ENCODE results near the gene TGM2.

Gene TGM2

DNA sequence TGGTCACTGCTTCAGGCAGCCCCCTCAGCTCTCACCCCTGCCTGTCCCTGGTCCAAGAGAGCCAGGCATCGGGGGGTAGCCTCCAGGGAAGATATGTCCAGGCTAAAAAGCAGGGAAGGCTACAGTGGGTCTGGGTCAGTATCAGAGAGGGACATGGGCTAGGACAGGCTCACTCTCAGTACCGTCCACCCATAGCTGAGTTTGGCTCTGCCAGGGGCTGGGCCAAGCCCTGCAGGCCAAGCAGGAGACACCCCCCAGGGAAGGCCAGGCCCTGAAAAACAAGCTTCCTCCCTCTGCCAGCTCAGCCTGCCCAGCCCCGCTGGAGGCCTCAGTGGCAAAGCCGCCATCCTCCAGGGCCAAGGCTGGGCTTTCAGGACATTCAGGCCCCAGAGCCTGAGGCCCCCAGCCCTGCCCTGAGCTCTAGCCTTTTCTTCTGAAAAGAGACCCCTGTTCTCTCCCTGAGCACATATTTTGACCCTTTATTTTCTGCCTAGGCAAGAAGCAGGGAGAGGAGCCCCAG, 28.6 kb upstream of the TGM2 start:
- no peak overlapping the region for H3K27ac ChIP-seq (ENCODE audit: low read length)
- no peaks in the 10 kb centered on the region for H4K20me1 ChIP-seq (ENCODE audit: insufficient read depth, low read length)
- H2AFZ ChIP-seq (ENCODE audit: low read depth, low read length): no peak overlapping the region
- TF ChIP-seq, protein P1, sequence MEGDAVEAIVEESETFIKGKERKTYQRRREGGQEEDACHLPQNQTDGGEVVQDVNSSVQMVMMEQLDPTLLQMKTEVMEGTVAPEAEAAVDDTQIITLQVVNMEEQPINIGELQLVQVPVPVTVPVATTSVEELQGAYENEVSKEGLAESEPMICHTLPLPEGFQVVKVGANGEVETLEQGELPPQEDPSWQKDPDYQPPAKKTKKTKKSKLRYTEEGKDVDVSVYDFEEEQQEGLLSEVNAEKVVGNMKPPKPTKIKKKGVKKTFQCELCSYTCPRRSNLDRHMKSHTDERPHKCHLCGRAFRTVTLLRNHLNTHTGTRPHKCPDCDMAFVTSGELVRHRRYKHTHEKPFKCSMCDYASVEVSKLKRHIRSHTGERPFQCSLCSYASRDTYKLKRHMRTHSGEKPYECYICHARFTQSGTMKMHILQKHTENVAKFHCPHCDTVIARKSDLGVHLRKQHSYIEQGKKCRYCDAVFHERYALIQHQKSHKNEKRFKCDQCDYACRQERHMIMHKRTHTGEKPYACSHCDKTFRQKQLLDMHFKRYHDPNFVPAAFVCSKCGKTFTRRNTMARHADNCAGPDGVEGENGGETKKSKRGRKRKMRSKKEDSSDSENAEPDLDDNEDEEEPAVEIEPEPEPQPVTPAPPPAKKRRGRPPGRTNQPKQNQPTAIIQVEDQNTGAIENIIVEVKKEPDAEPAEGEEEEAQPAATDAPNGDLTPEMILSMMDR (IDR thresholded peaks at IDR 0.05; ENCODE audit: low read depth, low read length): no peak
- no peak for TF ChIP-seq EZH2phosphoT487 (IDR thresholded peaks at IDR 0.05; ENCODE audit: low read depth)
- H3K4me1 ChIP-seq (ENCODE audit: low read length): peaks cover 16% of the 10 kb centered on the region
- H3K4me3 ChIP-seq (ENCODE audit: low read length): no peak overlapping the region
- H3K79me2 ChIP-seq (ENCODE audit: low read length): no peaks in the 10 kb centered on the region
- no peak overlapping the region for H3K4me2 ChIP-seq (ENCODE audit: low read length)
- H3K9me3 ChIP-seq (ENCODE audit: insufficient read depth, low read length): no peaks in the 10 kb centered on the region
- H3K27me3 ChIP-seq (ENCODE audit: low read depth, low read length): no peaks in the 10 kb centered on the region
- H3K9ac ChIP-seq (ENCODE audit: low read length): no peak overlapping the region
- no peaks in the 10 kb centered on the region for H3K36me3 ChIP-seq (replicated peaks; ENCODE audit: low read depth, low read length)

DNA sequence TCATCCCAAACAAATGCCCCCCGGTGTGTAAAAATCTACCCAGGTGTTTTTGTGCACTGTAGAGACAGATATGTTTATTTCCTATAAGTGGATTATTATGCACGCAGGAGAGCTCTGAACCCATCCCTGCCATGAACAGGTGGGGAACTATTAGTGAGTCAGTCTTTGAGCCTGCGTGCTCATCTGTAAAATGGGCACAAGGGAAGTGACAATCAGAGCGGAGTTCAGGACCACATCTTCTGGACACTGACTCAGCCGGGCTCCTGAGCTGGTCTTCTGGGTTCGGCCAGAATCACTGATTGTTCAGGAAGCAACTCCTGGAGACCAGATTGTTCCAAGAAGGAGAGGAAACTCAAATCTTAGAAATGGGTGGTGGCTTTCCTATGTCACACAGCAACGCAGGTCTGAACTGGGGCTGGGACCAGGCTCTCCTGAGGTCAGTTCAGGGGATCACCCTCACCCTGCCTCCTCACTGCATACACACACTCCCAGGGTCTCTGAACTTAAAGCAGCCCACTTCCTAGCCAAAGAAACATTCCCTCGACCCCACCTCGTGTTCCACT, 27.3 kb upstream of the TGM2 start:
- no peaks in the 10 kb centered on the region for H3K79me2 ChIP-seq (ENCODE audit: low read length)
- no peaks in the 10 kb centered on the region for H3K36me3 ChIP-seq (replicated peaks; ENCODE audit: low read depth, low read length)
- no peak overlapping the region for H2AFZ ChIP-seq (ENCODE audit: low read depth, low read length)
- H3K9me3 ChIP-seq (ENCODE audit: insufficient read depth, low read length): no peaks in the 10 kb centered on the region
- H3K27me3 ChIP-seq (ENCODE audit: low read depth, low read length): no peaks in the 10 kb centered on the region
- no peaks in the 10 kb centered on the region for H4K20me1 ChIP-seq (ENCODE audit: insufficient read depth, low read length)
- H3K4me3 ChIP-seq (ENCODE audit: low read length): no peak overlapping the region
- TF ChIP-seq EZH2phosphoT487 (IDR thresholded peaks at IDR 0.05; ENCODE audit: low read depth): no peak
- TF ChIP-seq, protein P1 (IDR thresholded peaks at IDR 0.05; ENCODE audit: low read depth, low read length): no peak
- no peak overlapping the region for H3K27ac ChIP-seq (ENCODE audit: low read length)
- H3K4me1 ChIP-seq (ENCODE audit: low read length): peaks cover 12% of the 10 kb centered on the region
- no peak overlapping the region for H3K9ac ChIP-seq (ENCODE audit: low read length)
- H3K4me2 ChIP-seq (ENCODE audit: low read length): no peak overlapping the region

DNA sequence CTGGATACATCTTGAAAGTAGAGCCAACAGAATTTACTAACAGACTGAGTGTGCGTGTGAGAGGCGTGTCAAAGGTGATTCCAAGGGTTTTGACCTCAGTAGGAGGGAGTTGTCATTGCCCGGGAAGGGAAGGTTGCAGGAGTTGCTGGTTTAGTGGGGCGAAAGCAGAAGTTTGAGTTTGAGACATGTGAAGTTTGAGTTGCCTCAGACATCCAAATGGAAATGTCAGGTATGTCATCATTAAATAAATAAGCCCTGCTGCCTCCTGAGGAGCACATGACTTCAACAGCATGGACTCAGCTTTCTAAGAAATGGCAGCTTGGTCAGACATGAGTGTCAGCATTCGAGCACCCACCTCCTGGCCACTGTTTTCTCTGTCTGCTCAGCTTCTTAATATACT, 26.6 kb upstream of the TGM2 start:
- no peaks in the 10 kb centered on the region for H3K36me3 ChIP-seq (replicated peaks; ENCODE audit: low read depth, low read length)
- H3K79me2 ChIP-seq (ENCODE audit: low read length): no peaks in the 10 kb centered on the region
- peaks cover 5% of the 10 kb centered on the region for H3K4me1 ChIP-seq (ENCODE audit: low read length)
- no peaks in the 10 kb centered on the region for H4K20me1 ChIP-seq (ENCODE audit: insufficient read depth, low read length)
- TF ChIP-seq EZH2phosphoT487 (IDR thresholded peaks at IDR 0.05; ENCODE audit: low read depth): no peak
- TF ChIP-seq, protein P1 (IDR thresholded peaks at IDR 0.05; ENCODE audit: low read depth, low read length): no peak
- H3K27me3 ChIP-seq (ENCODE audit: low read depth, low read length): no peaks in the 10 kb centered on the region
- H3K4me2 ChIP-seq (ENCODE audit: low read length): no peak overlapping the region
- no peak overlapping the region for H3K27ac ChIP-seq (ENCODE audit: low read length)
- no peak overlapping the region for H2AFZ ChIP-seq (ENCODE audit: low read depth, low read length)
- no peaks in the 10 kb centered on the region for H3K9me3 ChIP-seq (ENCODE audit: insufficient read depth, low read length)
- H3K4me3 ChIP-seq (ENCODE audit: low read length): no peak overlapping the region
- H3K9ac ChIP-seq (ENCODE audit: low read length): no peak overlapping the region

DNA sequence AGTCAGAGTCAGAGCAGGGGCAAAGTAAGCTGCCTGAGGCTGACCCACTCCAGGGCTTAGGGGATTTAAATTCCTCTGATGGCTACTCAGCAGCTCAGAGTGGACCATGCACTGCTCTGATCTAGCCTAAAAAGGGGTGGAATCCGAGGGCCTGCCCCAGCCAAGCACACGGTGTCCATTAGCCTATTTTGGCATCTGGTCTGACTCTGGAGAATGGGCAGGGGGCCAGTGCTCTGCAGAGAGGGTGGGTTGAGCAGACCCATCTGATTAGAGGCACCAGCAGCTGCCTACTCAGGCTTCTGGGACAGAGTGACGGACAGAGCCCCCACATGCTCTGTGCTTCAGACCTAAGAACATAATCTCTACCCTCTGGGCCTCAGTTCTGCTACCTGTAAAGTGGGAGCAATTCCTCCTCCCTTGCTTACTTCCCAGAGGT, 25.9 kb upstream of the TGM2 start:
- no peaks in the 10 kb centered on the region for H4K20me1 ChIP-seq (ENCODE audit: insufficient read depth, low read length)
- no peak overlapping the region for H3K9ac ChIP-seq (ENCODE audit: low read length)
- H3K79me2 ChIP-seq (ENCODE audit: low read length): no peaks in the 10 kb centered on the region
- no peaks in the 10 kb centered on the region for H3K27me3 ChIP-seq (ENCODE audit: low read depth, low read length)
- H2AFZ ChIP-seq (ENCODE audit: low read depth, low read length): no peak overlapping the region
- TF ChIP-seq EZH2phosphoT487 (IDR thresholded peaks at IDR 0.05; ENCODE audit: low read depth): no peak
- TF ChIP-seq, protein P1 (IDR thresholded peaks at IDR 0.05; ENCODE audit: low read depth, low read length): no peak
- no peak overlapping the region for H3K27ac ChIP-seq (ENCODE audit: low read length)
- H3K9me3 ChIP-seq (ENCODE audit: insufficient read depth, low read length): no peaks in the 10 kb centered on the region
- H3K4me2 ChIP-seq (ENCODE audit: low read length): no peak overlapping the region
- H3K4me1 ChIP-seq (ENCODE audit: low read length): no peaks in the 10 kb centered on the region
- no peaks in the 10 kb centered on the region for H3K36me3 ChIP-seq (replicated peaks; ENCODE audit: low read depth, low read length)
- no peak overlapping the region for H3K4me3 ChIP-seq (ENCODE audit: low read length)
